NB4 (cell line): ENCODE measurements around the gene UBE2G1.

Experiments used
- CTCF ChIP-seq: IDR thresholded peaks from one replicate; pipeline ENCODE4 v1.5.1; 2012; ENCODE audit warnings: low read depth, low read length
- MAX ChIP-seq: IDR thresholded peaks from 2 replicates; pipeline ENCODE4 v1.6.1; 2011; ENCODE audit warnings: low read depth, low read length
- MYC ChIP-seq: IDR thresholded peaks from 2 replicates; pipeline ENCODE4 v1.6.1; 2011; ENCODE audit warnings: low read depth, low read length
- POLR2A ChIP-seq: IDR thresholded peaks from 2 replicates; pipeline ENCODE4 v1.6.1; 2011; ENCODE audit warnings: mild to moderate bottlenecking; ENCODE audit not compliant: insufficient read length; ENCODE audit errors: extremely low read depth

- no peak for TF ChIP-seq CTCF
- TF ChIP-seq MAX, result no peak
- no peak for TF ChIP-seq POLR2A
- no peak for TF ChIP-seq MYC
Observed at GRCh38 chr17:4258867-4259266, 107.6 kb downstream of the UBE2G1 start.
